GM12875 (cell line): ENCODE results near the gene ATRAID.

Source experiments
- H3K4me3 ChIP-seq: one replicate; pipeline ENCODE4 v1.5.1; 2011; ENCODE audit warnings: low read depth, low read length, control low read depth
- CTCF ChIP-seq: IDR thresholded peaks from 2 replicates; pipeline ENCODE4 v1.5.1; 2011; ENCODE audit warnings: low read depth, mild to moderate bottlenecking, control low read depth, inconsistent platforms, low read length, moderate library complexity, borderline replicate concordance; ENCODE audit not compliant: insufficient read depth

The ATRAID gene

GRCh38 chr2:27256855-27257454 lies 45.1 kb downstream of the ATRAID start:
- no peak overlapping the region for H3K4me3 ChIP-seq
- no peak for TF ChIP-seq CTCF

- no peak for TF ChIP-seq CTCF
- H3K4me3 ChIP-seq: no peak overlapping the region
Observed at GRCh38 chr2:27258051-27258450, 46.2 kb downstream of the ATRAID start.

- TF ChIP-seq CTCF: no peak
- no peak overlapping the region for H3K4me3 ChIP-seq
Observed at GRCh38 chr2:27261241-27261925, 49.5 kb downstream of the ATRAID start.

- no peak overlapping the region for H3K4me3 ChIP-seq
- no peak for TF ChIP-seq CTCF
Observed at GRCh38 chr2:27261926-27262298, 50.1 kb downstream of the ATRAID start.

- H3K4me3 ChIP-seq: peak within 1 kb of the TSS; percentile 47
Observed at GRCh38 chr2:27262379-27263286, 50.8 kb downstream of the ATRAID start, which contains the start of gene SLC30A3. TSS of gene SLC30A3 (minus strand) at chr2:27263047. CDS start at chr2:27262906, 141 bp downstream.

More at GRCh38 chr2:27262379-27263286, 50.8 kb downstream of the ATRAID start, which contains the start of gene SLC30A3:
- no peak for TF ChIP-seq CTCF
